ENCODE results near the gene RGS13.

DNA sequence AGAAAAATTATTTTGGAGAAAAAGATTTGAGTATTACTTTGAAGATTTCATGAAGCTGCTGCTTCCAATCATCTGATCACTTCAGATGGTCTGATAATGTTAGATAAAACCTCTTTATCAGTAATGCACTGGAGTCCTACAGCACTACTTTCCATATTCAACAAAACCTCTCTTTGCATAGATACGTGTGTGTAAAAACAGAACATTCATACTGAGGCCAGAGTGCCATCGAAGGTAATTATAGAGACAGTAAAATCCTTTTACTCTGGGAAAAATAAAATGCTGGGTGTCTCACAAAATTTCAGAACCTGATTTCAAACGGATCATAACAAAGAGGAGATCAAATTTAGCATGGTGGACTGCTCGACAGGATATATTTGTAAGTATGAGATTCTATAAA is at the start of gene RGS13:
- TF ChIP-seq, protein P1, sequence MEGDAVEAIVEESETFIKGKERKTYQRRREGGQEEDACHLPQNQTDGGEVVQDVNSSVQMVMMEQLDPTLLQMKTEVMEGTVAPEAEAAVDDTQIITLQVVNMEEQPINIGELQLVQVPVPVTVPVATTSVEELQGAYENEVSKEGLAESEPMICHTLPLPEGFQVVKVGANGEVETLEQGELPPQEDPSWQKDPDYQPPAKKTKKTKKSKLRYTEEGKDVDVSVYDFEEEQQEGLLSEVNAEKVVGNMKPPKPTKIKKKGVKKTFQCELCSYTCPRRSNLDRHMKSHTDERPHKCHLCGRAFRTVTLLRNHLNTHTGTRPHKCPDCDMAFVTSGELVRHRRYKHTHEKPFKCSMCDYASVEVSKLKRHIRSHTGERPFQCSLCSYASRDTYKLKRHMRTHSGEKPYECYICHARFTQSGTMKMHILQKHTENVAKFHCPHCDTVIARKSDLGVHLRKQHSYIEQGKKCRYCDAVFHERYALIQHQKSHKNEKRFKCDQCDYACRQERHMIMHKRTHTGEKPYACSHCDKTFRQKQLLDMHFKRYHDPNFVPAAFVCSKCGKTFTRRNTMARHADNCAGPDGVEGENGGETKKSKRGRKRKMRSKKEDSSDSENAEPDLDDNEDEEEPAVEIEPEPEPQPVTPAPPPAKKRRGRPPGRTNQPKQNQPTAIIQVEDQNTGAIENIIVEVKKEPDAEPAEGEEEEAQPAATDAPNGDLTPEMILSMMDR (IDR thresholded peaks at IDR 0.05) = no peak
- TF ChIP-seq POLR2A (IDR thresholded peaks at IDR 0.05) = no peak
